ENCODE measurements around the gene FXYD2. TPM values are rescaled to one million over a fixed set of nuclear protein-coding genes. Genes with fewer than 3 reads are reported as not detected.
A peak's percentile ranks its signal among the peaks of the same experiment; 100 is the strongest.

The FXYD2 gene
- total RNA-seq, 1 donor from 2014 or later = 44.6 TPM

- no peaks in the 10 kb centered on the region for H3K36me3 Mint-ChIP-seq (ENCODE audit: low read depth)
- peaks cover 10% of the 10 kb centered on the region for H3K27me3 Mint-ChIP-seq
- ChIA-PET CTCF (interaction anchor here (0.7 to 2.2 kb wide), 8 partner anchors 10 to 337 kb away, joined by 3 to 11 read pairs (median 4); no protein-coding TSS in a partner anchor), POLR2A (interaction anchor here (0.5 to 1.7 kb wide), 5 partner anchors 11 to 130 kb away, joined by 5 to 11 read pairs (median 5); partner anchors contain the start of gene FXYD2)
- no peak for TF ChIP-seq CTCF (IDR thresholded peaks at IDR 0.05)
- no peak overlapping the region for H3K4me3 Mint-ChIP-seq
- no peak overlapping the region for H3K27ac Mint-ChIP-seq
- ATAC-seq (ENCODE audit: low read depth) = no peak
- no peaks in the 10 kb centered on the region for H3K9me3 Mint-ChIP-seq
- DNase-seq = no peak
- peaks cover 24% of the 10 kb centered on the region for H3K4me1 Mint-ChIP-seq
- intact Hi-C loops (cut with micrococcal nuclease) = no loop called here
Measured at GRCh38 chr11:117834068-117834810, 9.7 kb upstream of the FXYD2 start.

- H3K4me3 Mint-ChIP-seq = no peak overlapping the region
- POLR2A ChIA-PET = interaction anchor here (1.2 kb wide), 1 partner anchor 18 kb away, joined by 4 read pairs; no protein-coding TSS in a partner anchor
Measured at GRCh38 chr11:117833401-117833891, 8.9 kb upstream of the FXYD2 start.

GRCh38 chr11:117832511-117832910 is 8.0 kb upstream of the FXYD2 start:
- intact Hi-C loops (cut with micrococcal nuclease) = no loop called here
- Mint-ChIP-seq H3K36me3 (ENCODE audit: low read depth) (no peaks in the 10 kb centered on the region), H3K4me1 (peaks cover 41% of the 10 kb centered on the region), H3K4me3 (no peak overlapping the region), H3K9me3 (no peaks in the 10 kb centered on the region), H3K27ac (peak overlapping the region; percentile 4), H3K27me3 (peaks cover 10% of the 10 kb centered on the region)
- POLR2A ChIA-PET = interaction anchor here (1.2 to 1.5 kb wide), 3 partner anchors 17 to 119 kb away, joined by 3 to 5 read pairs (median 4); no protein-coding TSS in a partner anchor
- DNase-seq = no peak
- CTCF ChIA-PET = interaction anchor here (1.0 to 1.9 kb wide), 4 partner anchors 9 to 221 kb away, joined by 3 to 7 read pairs (median 3); no protein-coding TSS in a partner anchor
- no peak for ATAC-seq (ENCODE audit: low read depth)
- TF ChIP-seq CTCF (IDR thresholded peaks at IDR 0.05) = no peak

More at GRCh38 chr11:117833401-117833891, 8.9 kb upstream of the FXYD2 start:
- ATAC-seq (ENCODE audit: low read depth) = no peak
- Mint-ChIP-seq H3K9me3 (no peaks in the 10 kb centered on the region), H3K4me1 (peaks cover 32% of the 10 kb centered on the region), H3K27ac (no peak overlapping the region), H3K27me3 (peaks cover 10% of the 10 kb centered on the region), H3K36me3 (ENCODE audit: low read depth) (no peaks in the 10 kb centered on the region)
- CTCF ChIA-PET = interaction anchor here (1.0 to 2.2 kb wide), 7 partner anchors 10 to 338 kb away, joined by 3 to 11 read pairs (median 7); no protein-coding TSS in a partner anchor
- no peak for TF ChIP-seq CTCF (IDR thresholded peaks at IDR 0.05)
- DNase-seq = no peak
- intact Hi-C loops (cut with micrococcal nuclease) = no loop called here

- TF ChIP-seq CTCF (IDR thresholded peaks at IDR 0.05) = no peak
- no peak for DNase-seq
- no peak for ATAC-seq (ENCODE audit: low read depth)
- ChIA-PET POLR2A (interaction anchor here (1.3 to 1.5 kb wide), 2 partner anchors 17 to 119 kb away, joined by 3 to 5 read pairs; no protein-coding TSS in a partner anchor), CTCF (interaction anchor here (1.0 to 1.9 kb wide), 5 partner anchors 11 to 221 kb away, joined by 3 to 7 read pairs (median 3); no protein-coding TSS in a partner anchor)
- Mint-ChIP-seq H3K4me3 (no peak overlapping the region), H3K36me3 (ENCODE audit: low read depth) (no peaks in the 10 kb centered on the region), H3K4me1 (peaks cover 43% of the 10 kb centered on the region), H3K27ac (no peak overlapping the region), H3K27me3 (peaks cover 11% of the 10 kb centered on the region), H3K9me3 (no peaks in the 10 kb centered on the region)
- intact Hi-C loops (cut with micrococcal nuclease) = no loop called here
Measured at GRCh38 chr11:117831661-117832415, 7.3 kb upstream of the FXYD2 start.
